Peyer's patch (tissue), 4 donors: ENCODE measurements around the gene NEK9. TPM values are rescaled to one million over a fixed set of nuclear protein-coding genes. Genes with fewer than 3 reads are reported as not detected.

Source experiments
- DNase-seq, 3 donors: peaks; one replicate each; pipeline ENCODE4 v3.0.0-alpha.2; 2017 to 2019
- H3K27ac ChIP-seq, 4 donors: fragments of 200-600 bp; sonication (generic); one replicate each; pipeline ENCODE4 v1.5.1; 2016 to 2019
- H3K27me3 ChIP-seq, 2 donors: fragments of 200-600 bp; sonication (generic); one replicate each; pipeline ENCODE4 v1.5.1; 2019
- H3K36me3 ChIP-seq, 3 donors: fragments of 200-600 bp; sonication (generic); one replicate each; pipeline ENCODE4 v1.5.1; 2016 to 2019
- H3K4me1 ChIP-seq, 4 donors: fragments of 200-600 bp; sonication (generic); one replicate each; pipeline ENCODE4 v1.5.1; 2016 to 2019
- H3K4me3 ChIP-seq, 4 donors: fragments of 200-600 bp; sonication (generic); 1 replicate in 3 of 4; 2 replicates in 1 of 4; pipeline ENCODE4 v1.5.1; 2016 to 2019; ENCODE audit warnings: mild to moderate bottlenecking in 1 of 4
- H3K9me3 ChIP-seq, 4 donors: fragments of 200-600 bp; sonication (generic); one replicate each; pipeline ENCODE4 v1.5.1; 2016 to 2019; ENCODE audit warnings: mild to moderate bottlenecking in 1 of 4
- POLR2A ChIP-seq, 2 donors: fragments of 450-650 bp; IDR thresholded peaks; one replicate each; pipeline ENCODE4 v1.5.1; 2017; ENCODE audit warnings: antibody characterized with exemption in 2 of 2, mild to moderate bottlenecking in 2 of 2, moderate library complexity in 2 of 2
- small RNA-seq, 2 donors: library from RNA; depleted of rRNA; stranded (forward); fragments of <200 nt; gene quantifications; one replicate each; pipeline ENCODE3, GENCODE V24; 2016
- total RNA-seq, 4 donors: library from RNA; depleted of rRNA; stranded (reverse); fragments of >200 nt; gene quantifications; one replicate each; pipeline ENCODE4 v1.1.0, GENCODE V29; 2016
- TF ChIP-seq, protein P1 (sequence below), 6 experiments: fragments of 450-650 bp in 4 of 6; fragments of 200-600 bp in 2 of 6; sonication (generic) in 1 of 6; IDR thresholded peaks; one replicate each; pipeline ENCODE4 v1.5.1; 2017 to 2019; ENCODE audit warnings: antibody characterized with exemption in 6 of 6, mild to moderate bottlenecking in 3 of 6, moderate library complexity in 1 of 6

Gene NEK9
- total RNA-seq, 4 donors from 2014 or later = 32.4 to 53.6 (median 42.0) TPM

DNA sequence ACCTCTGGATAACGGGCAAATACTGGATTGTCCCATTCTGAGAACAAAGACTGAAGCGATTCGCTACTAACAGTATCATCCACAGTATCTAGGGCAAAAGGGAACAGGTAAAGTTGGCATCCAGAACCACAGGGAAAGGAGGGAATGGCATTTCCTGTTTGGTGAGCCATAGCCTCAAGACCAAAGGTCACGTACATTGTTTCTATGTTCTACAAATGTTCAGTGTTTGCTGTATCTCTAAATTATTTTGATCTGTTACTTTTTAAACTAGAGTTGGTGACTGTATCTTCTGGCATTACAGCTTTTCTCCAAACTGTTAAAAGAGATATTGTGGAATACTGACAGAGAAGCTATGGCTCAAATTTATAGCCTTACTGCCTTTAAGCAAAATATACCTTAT, 85.2 kb downstream of the NEK9 start:
- peaks cover 0 to 32% (median 0%) of the 10 kb centered on the region in 3 donors for H3K36me3 ChIP-seq
- H3K27ac ChIP-seq = peak overlapping the region in 3 of 4 donors; percentile 28 to 90 (median 77)
- DNase-seq = peak in 1 of 3 donors; percentile 63
- TF ChIP-seq, protein P1, sequence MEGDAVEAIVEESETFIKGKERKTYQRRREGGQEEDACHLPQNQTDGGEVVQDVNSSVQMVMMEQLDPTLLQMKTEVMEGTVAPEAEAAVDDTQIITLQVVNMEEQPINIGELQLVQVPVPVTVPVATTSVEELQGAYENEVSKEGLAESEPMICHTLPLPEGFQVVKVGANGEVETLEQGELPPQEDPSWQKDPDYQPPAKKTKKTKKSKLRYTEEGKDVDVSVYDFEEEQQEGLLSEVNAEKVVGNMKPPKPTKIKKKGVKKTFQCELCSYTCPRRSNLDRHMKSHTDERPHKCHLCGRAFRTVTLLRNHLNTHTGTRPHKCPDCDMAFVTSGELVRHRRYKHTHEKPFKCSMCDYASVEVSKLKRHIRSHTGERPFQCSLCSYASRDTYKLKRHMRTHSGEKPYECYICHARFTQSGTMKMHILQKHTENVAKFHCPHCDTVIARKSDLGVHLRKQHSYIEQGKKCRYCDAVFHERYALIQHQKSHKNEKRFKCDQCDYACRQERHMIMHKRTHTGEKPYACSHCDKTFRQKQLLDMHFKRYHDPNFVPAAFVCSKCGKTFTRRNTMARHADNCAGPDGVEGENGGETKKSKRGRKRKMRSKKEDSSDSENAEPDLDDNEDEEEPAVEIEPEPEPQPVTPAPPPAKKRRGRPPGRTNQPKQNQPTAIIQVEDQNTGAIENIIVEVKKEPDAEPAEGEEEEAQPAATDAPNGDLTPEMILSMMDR (IDR thresholded peaks at IDR 0.05) = no peak
- TF ChIP-seq POLR2A (IDR thresholded peaks at IDR 0.05) = no peak
- no peaks in the 10 kb centered on the region for H3K9me3 ChIP-seq
- peak overlapping the region in 1 of 4 donors; percentile 0 for H3K4me3 ChIP-seq
- H3K27me3 ChIP-seq = no peaks in the 10 kb centered on the region
- peaks cover 0 to 42% (median 3%) of the 10 kb centered on the region in 4 donors for H3K4me1 ChIP-seq

DNA sequence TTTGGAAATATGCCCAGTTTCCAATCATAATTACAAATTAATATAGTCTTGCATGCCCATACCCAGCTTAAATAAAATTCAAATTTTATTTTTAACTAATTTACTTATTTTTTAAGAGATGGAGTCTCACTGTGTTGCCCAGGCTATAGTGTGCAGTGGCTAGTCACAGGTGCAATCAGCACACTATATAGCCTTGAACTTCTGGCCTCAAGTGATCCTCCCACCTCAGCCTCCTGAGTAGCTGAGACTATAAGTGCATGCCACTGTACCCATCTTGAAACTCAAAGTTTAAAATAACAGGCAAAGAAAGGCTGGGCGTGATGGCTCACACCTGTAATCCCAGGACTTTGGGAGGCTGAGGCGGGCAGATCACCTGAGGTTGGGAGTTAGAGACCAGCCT, 85.9 kb downstream of the NEK9 start:
- peak overlapping the region in 3 of 4 donors; percentile 11 to 90 (median 77) for H3K27ac ChIP-seq
- peaks cover 0 to 32% (median 0%) of the 10 kb centered on the region in 3 donors for H3K36me3 ChIP-seq
- no peaks in the 10 kb centered on the region for H3K9me3 ChIP-seq
- no peak for DNase-seq
- H3K4me3 ChIP-seq = peak overlapping the region in 1 of 4 donors; percentile 0
- no peaks in the 10 kb centered on the region for H3K27me3 ChIP-seq
- H3K4me1 ChIP-seq = peaks cover 0 to 42% (median 3%) of the 10 kb centered on the region in 4 donors
- TF ChIP-seq, protein P1 (IDR thresholded peaks at IDR 0.05) = no peak
- no peak for TF ChIP-seq POLR2A (IDR thresholded peaks at IDR 0.05)

DNA sequence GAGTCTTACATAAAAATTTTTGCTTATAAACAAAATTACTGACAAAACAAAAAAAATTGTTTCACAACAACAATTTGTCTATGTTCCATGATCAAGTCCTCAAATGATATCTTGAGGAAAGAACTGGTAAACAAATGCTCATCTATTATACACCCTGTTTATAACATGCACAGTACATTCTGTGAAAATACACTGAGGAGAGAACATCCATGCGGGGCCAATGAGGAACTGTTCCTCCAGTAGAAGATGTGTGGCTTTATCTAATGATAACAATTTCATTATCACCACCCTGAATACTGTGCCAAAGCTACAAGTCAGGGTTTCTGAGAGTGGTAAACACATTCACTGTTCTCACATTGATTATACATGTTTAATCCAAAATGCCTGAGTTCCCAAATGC, 86.3 kb downstream of the NEK9 start:
- Histone ChIP-seq H3K4me3 (no peak overlapping the region), H3K27me3 (no peaks in the 10 kb centered on the region), H3K36me3 (peaks cover 0 to 32% (median 0%) of the 10 kb centered on the region in 3 donors), H3K9me3 (no peaks in the 10 kb centered on the region), H3K4me1 (peaks cover 0 to 40% (median 3%) of the 10 kb centered on the region in 4 donors), H3K27ac (peak overlapping the region in 2 of 4 donors; percentile 77 to 90)
- TF ChIP-seq, protein P1 (IDR thresholded peaks at IDR 0.05) = no peak
- TF ChIP-seq POLR2A (IDR thresholded peaks at IDR 0.05) = peak in 1 of 2 donors; percentile 15
- DNase-seq = peak in 1 of 3 donors; percentile 60

DNA sequence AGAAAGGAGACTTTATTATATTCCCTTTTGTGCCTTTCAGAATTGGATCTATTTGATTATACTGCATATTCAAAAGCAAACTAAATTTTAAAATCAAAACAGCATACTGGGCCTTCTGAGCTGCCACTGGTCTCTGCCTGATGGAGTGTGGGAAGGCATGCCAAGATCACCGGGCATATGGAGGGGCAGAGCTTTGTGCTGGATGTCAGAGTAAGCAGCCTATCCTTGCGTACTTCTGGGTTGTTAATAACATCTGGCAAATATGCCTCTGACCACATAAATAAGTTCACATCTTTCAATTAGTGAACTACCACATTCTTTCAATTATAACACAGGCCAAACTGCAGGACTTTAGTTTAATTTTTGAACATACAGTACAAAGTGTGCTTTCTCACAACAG, 93.9 kb downstream of the NEK9 start:
- no peaks in the 10 kb centered on the region for H3K9me3 ChIP-seq
- H3K4me3 ChIP-seq = no peak overlapping the region
- H3K4me1 ChIP-seq = no peaks in the 10 kb centered on the region
- H3K27me3 ChIP-seq = no peaks in the 10 kb centered on the region
- H3K27ac ChIP-seq = no peak overlapping the region
- DNase-seq = no peak
- peaks cover 0 to 76% (median 0%) of the 10 kb centered on the region in 3 donors for H3K36me3 ChIP-seq
- TF ChIP-seq, protein P1 (IDR thresholded peaks at IDR 0.05) = no peak
- TF ChIP-seq POLR2A (IDR thresholded peaks at IDR 0.05) = no peak

DNA sequence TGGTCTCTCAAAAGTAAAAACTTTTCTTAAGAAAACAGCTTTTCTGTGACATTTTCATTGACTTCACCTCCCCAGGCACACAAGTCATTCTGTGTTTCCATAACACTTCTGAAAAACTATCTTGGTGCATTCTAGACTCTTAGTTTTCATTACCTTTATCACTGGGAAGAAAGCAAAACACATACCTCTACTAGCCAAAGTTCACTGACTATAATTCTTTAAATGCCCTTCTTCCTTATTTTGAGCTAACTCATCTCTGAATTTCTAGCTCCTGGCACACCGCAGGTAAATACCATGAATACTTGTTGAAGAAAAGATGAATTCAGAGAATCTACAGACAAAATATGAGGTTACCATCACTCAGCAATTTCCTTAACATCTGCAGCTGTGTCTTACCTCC, 96.7 kb downstream of the NEK9 start:
- TF ChIP-seq, protein P1 (IDR thresholded peaks at IDR 0.05) = no peak
- TF ChIP-seq POLR2A (IDR thresholded peaks at IDR 0.05) = no peak
- DNase-seq = no peak
- Histone ChIP-seq H3K4me3 (no peak overlapping the region), H3K9me3 (no peaks in the 10 kb centered on the region), H3K27ac (no peak overlapping the region), H3K36me3 (peaks cover 0 to 68% (median 0%) of the 10 kb centered on the region in 3 donors), H3K4me1 (no peaks in the 10 kb centered on the region), H3K27me3 (no peaks in the 10 kb centered on the region)

Small RNA genes lying within 50 kb of the gene (small RNA-seq; reads per million reads assigned to genes)
- 0 reads per million in 2 donors for gene HIF1AP1

Other genes with a start within 250 kb of the NEK9 start
- gene DLST, start 245.1 kb downstream of the NEK9 start, total RNA-seq = 100 to 1,000 TPM; 128 to 163 (median 154) TPM
- 10 to 100 TPM in 1 of 4 donors, 1 to 10 TPM in 3; 4.2 to 12.7 (median 6.7) TPM for gene RPS6KL1, start 203.8 kb downstream of the NEK9 start, total RNA-seq
- 10 to 100 TPM in 2 of 4 donors, 1 to 10 TPM in 2; 7.3 to 28.1 (median 10.8) TPM for gene PGF, start 171.5 kb downstream of the NEK9 start, total RNA-seq
- gene EIF2B2, start 124.1 kb downstream of the NEK9 start, total RNA-seq = 10 to 100 TPM; 32.3 to 38.6 (median 34.7) TPM
- 10 to 100 TPM; 40.6 to 57.0 (median 48.5) TPM for gene MLH3, start 75.6 kb downstream of the NEK9 start, total RNA-seq
- 10 to 100 TPM; 15.7 to 36.4 (median 25.0) TPM for gene ACYP1, start 63.0 kb downstream of the NEK9 start, total RNA-seq
- gene ZC2HC1C, start 57.4 kb downstream of the NEK9 start, total RNA-seq = 10 to 100 TPM in 3 of 4 donors, 1 to 10 TPM in 1; 9.2 to 18.3 (median 14.9) TPM
- 100 to 1,000 TPM in 2 of 4 donors, 10 to 100 TPM in 2; 58.6 to 181 (median 115) TPM for gene TMED10, start 49.6 kb upstream of the NEK9 start, total RNA-seq
- gene FOS, start 151.8 kb upstream of the NEK9 start, total RNA-seq = 1,000 to 10,000 TPM in 1 of 4 donors, 100 to 1,000 TPM in 3; 267 to 2,466 (median 503) TPM